ENCODE data around the gene CERKL.

GRCh38 chr2:181628590-181629585, 28.0 kb downstream of the CERKL start:
- no peak for TF ChIP-seq POLR2AphosphoS5 (IDR thresholded peaks at IDR 0.05)
- TF ChIP-seq CTCF (IDR thresholded peaks at IDR 0.05): no peak
- TF ChIP-seq POLR2A (IDR thresholded peaks at IDR 0.05): no peak
